A549 (cell line): ENCODE data around the gene RABL6.

ENCODE experiments used
- CTCF ChIP-seq: fragments of >200 bp; sonication (Bioruptor Twin); formaldehyde crosslinking; IDR thresholded peaks from 3 replicates; pipeline ENCODE4 v1.5.1; 2016
- JUNB ChIP-seq: fragments of >200 bp; sonication (Bioruptor Twin); formaldehyde crosslinking; IDR thresholded peaks from 2 replicates; pipeline ENCODE4 v1.6.1; 2016
- MAFK ChIP-seq: fragments of 450-650 bp; IDR thresholded peaks from 2 replicates; pipeline ENCODE4 v1.6.1; 2014; ENCODE audit not compliant: partially characterized antibody
- RFX5 ChIP-seq: fragments of 450-650 bp; IDR thresholded peaks from 2 replicates; pipeline ENCODE4 v1.7.1; 2014; ENCODE audit warnings: antibody characterized with exemption, mild to moderate bottlenecking, moderate library complexity
- TP53 ChIP-seq: fragments of 250-450 bp; sonication (Bioruptor Pico); IDR thresholded peaks from 2 replicates; pipeline ENCODE4 v1.5.0; 2021; ENCODE audit warnings: mild to moderate bottlenecking, moderate library complexity

- TF ChIP-seq JUNB (no peak), MAFK (no peak), CTCF (no peak), RFX5 (no peak), TP53 (CRISPR knock-in tag) (no peak)
Measured at GRCh38 chr9:136786451-136786850, 21.3 kb upstream of the RABL6 start.
